ENCODE results near the gene PPP1R3G.
"Not testable (repeated sequence)": the region's sequence is repeated elsewhere in the genome, so short reads cannot be mapped to it uniquely, and the experiment has no call there.

The PPP1R3G gene

DNA sequence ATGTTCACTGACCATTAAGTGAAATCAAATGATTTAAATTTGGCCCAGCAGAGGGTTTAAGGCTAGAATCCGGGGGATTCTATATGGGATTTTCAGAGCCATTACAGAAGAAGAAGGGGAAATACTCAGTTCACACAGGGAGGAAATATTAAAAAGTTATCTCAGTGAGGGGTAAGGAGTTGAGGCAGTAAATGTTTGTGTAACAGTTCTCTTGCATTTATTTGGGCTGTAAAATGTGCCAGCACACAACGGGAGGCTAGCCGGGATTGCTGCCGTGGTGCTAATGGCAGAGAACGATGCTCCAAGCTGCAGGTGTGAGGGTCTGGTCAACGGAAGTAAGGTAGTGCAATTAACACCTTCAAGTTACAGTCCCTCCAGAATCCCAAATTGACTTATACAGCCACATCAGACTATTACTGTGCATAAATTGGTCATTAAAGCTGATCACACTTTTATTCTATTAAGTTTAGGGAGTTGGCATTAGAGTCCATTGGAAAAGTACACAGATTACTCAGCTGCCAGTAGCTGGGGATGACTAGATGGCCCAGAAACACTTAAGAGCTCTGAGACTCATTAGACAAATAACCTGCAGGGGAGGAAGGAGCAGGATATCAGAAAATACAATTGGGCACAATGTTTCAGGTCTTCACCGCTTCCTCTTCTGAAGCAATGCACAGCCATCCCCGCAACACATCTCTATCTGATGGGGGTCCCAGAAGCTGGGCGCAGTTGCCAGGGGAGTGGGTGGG, 31.3 kb downstream of the PPP1R3G start:
- no peak overlapping the region for H3K4me3 ChIP-seq (ENCODE audit: low read depth, low read length)

DNA sequence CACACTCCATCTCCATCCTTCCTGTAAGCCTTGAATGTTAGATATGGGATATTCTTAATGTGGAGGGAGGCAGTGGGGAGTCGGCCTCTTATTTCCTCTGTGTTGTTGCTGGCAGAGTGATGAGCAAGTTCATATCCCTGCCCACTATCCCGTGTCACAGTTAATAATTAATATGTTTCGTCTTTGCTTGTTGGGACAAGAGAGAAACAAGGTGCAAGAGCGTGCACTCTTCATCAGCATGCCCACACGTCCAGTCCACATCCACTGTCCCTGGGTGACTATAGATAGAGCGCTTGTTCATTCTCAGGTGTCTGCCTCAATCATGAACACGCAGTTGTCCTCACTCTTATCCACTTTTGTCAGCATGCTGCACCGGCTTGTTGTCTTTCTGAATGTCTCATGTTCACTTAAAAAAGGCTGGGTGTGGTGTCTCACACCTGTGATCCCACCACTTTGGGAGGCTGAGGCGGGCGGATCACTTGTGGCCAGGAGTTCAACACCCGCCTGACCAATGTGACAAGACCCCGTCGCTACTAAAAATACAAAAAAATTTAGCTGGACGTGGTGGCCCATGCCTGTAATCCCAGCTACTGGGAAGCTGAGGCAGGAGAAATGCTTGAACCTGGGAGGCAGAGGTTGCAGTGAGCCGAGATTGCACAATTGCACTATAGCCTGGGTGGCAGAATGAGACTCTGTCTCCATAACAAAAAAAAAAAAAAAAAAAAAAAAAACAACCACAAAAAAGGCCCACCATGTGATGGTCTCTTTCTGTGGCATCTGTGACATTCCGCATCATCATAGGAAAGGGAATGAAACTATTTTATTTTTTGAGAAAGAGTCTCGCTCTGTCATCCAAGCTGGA, 34.2 kb downstream of the PPP1R3G start:
- H3K4me3 ChIP-seq (ENCODE audit: low read depth, low read length): no peak overlapping the region

DNA sequence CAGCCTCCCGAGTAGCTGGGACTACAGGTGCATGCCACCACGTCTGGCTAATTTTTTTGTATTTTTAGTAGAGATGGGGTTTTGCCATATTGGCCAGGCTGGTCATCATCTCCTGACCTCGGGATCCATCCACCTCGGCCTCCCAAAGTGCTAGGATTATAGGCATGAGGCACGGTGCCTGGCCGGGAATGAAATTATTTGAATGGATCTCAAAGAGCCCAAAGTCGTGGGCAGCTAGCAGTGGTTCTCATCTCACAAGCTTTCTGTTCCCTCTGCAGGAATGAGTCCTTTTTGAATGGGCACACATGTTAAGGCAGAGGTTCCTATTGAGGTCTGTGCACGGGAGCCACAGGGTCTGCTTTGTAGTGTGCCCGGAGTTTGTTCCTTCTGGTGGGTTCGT, 34.9 kb downstream of the PPP1R3G start:
- H3K4me3 ChIP-seq (ENCODE audit: low read depth, low read length): no peak overlapping the region

DNA sequence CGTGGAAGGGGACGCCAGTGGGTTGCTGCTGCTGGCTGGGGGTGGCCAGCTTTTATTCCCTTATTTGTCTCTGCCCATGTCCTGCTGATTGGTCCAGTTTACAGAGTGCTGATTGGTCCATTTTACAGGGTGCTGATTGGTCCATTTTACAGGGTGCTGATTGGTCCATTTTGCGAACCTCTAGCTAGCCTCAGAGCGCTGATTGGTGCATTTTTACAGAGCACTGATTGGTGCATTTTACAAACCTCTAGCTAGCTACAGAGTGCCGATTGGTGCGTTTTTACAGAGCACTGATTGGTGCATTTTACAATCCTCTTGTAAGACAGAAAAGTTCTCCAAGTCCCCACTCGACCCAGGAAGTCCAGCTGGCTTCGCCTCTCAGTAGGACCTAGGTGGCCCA, 35.4 kb downstream of the PPP1R3G start:
- not testable (repeated sequence) for H3K4me3 ChIP-seq (ENCODE audit: low read depth, low read length)

DNA sequence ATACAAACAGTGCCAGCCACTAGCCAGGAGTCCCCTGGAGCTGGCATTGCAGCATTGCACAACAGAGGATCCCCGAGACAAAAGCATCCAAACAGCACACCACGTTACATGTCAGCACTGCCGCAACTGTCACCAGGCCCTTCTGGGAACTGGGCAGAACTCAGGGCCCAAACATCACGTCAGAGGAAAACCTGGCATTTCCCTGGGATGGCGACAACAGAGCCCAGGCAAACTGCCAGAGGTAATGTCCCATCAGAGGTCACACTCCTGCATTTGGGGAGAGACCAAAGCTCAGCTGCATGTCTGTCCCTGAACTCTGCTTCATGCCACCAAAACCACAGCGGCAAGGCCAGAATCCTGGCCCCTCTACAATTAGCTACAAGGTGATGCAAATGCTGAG, 36.3 kb downstream of the PPP1R3G start:
- H3K4me3 ChIP-seq (ENCODE audit: low read depth, low read length): no peak overlapping the region

DNA sequence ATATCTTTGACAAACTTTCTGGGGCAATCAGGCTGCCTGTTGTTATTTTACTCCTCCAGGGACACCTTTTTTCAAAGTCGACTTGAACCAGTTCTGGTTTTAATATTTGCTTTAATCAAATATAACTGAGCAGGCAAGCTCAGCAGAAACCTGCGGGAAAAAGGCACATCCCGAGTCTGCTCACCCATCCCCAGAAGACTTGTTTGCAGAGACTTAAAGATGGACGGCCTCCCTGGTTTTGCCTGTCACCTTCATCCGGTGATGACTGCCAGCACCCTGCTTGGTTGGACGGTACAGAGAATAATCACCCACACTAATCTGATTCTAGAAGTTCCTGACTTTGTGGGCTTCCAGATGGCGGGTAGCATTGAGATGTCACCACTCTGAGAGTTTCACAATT, 36.8 kb downstream of the PPP1R3G start:
- H3K4me3 ChIP-seq (ENCODE audit: low read depth, low read length): no peak overlapping the region

DNA sequence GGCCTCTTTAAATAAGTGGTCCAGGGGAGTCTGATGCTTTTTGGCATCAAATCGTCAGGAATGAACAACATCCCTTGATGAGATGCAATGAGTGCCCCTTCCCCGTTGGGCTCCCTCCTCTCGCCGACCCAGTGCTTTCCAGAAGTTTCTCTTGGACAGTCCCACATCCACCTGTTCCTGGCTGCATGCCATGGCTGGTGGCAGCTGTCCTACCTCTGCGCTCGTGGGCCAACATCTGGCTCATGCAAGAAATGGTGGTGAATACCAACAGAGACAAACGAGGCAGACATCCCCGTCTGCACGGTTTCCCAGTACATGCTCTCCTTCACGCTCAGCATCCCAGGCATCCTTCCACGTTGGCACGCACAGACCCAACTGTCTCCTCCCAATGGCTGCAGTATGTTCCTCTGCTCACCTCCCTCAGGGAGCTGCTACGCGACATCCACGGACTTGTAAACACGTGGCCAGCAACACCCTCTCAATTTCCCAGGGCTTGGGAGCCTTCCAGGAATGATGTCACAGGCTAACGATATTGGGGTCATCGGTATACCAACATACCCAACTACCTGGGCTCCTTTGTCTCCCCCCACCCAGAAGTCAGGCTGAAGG, 37.5 kb downstream of the PPP1R3G start:
- no peak overlapping the region for H3K4me3 ChIP-seq (ENCODE audit: low read depth, low read length)

DNA sequence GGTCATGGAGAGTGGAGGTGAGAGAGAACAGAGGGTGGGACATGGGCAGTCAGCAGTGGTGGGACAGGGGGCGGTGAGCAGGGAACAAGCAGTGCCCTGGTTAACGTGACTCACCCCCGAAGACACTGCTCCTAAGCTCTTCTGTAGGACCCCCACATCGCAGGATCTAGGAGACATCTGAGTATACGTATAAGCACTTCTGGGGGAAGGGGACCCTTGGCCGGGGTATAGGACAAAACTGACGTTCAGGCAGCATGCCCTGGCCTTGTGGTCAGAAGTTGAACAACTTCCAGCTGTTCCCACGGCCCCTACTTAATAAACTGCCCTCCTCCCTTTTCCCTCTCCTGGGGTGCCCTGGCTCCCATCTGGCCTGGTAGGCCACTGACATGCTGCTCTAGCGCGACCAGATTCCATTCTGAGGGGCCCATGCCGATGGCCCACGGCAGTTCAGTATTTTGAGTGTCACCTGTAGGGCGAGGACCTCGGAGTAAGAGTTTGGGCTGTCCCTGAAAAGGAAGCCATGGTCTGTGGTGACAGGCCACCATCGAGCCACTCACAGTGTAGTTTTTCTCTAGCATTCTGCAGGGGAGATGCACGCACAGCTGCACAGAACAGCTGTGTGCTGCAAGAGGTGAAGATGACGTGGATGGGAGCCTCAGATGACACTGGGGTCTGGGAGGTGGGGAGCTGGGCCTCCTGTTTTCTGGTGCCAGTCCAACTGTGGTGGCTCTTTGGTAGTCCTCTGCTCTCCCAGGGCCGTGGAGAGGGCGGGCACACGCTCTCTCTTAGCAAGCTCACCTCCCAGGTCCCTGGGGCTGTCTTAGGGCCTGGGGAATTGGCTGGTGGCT, 38.4 kb downstream of the PPP1R3G start:
- no peak overlapping the region for H3K4me3 ChIP-seq (ENCODE audit: low read depth, low read length)

DNA sequence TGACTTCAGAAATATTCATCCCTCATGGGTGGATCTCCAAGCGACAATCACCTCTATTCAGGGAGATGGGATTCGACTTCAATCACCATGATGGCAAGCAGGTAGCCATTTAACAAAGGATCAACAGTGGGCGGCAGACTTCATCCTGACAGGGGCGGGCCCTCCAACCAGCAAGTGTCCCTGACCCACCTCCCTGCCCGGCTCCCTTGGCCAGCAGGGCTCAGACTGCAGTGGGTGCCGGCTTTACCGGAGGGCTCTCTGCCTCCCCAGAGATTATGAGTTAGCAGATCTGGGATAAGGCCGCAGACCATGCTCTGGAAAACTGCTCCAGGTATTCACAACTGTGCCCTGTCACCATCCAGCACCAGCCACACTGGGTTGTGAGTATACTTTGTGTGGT, 39.4 kb downstream of the PPP1R3G start:
- H3K4me3 ChIP-seq (ENCODE audit: low read depth, low read length): no peak overlapping the region

DNA sequence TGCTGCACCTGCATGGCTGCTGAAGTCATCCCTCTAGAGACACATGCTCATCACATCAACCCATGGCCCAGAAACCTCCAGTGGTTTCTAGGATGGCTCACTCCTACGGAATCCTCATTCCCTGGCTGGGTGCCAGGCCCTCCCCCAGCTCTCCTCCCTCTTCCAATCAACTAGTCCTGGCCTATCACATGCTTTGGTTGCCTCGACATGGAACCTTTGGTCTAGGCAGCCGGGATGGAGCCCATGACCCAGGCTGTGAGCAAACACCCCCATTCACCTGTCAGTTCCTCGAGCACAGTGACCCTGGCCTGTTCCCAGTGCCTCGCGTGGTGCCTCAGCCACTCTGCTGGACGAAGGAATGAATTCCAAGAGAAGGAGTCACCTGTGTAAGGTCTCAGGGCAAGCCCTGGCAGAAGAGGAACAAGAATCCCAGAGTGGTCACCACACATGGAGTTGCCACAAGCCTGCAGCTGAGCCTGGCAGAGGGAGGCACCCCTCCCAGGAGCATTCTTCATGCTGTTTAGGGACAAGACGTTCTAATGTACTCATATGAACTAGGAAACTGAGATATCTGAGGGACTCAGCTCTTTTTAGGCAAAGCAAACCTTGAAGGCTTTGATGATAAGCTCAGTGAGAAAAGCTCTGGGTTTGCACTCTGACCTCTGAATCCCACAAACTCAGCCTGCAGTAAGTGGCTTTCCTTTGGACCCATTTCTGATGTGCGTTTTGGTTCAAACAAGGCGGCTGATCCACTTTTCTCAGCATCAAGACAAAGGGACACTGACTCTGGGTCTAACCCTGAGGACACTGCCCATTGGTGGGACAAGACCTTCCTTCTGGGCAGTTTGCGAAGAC, 40.2 kb downstream of the PPP1R3G start:
- no peak overlapping the region for H3K4me3 ChIP-seq (ENCODE audit: low read depth, low read length)

DNA sequence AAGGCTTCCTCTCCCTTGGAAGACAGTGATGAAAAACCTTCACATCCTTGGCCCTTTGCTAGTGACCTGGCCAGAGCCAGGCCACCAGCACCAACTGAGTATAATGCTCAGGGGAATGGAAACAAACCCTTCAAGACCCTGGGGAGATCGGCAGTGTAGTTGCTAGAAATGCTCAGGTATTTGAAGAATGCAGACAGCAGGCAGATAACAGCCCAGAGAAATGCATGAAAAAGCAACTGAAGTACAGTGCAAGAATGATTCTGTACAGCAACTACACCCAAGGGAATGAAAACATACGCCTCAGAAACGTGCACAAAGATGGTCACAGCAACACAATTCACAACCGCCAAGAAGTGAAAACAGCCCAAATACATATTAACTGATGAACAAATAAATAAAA, 41.1 kb downstream of the PPP1R3G start:
- H3K4me3 ChIP-seq (ENCODE audit: low read depth, low read length): no peak overlapping the region

DNA sequence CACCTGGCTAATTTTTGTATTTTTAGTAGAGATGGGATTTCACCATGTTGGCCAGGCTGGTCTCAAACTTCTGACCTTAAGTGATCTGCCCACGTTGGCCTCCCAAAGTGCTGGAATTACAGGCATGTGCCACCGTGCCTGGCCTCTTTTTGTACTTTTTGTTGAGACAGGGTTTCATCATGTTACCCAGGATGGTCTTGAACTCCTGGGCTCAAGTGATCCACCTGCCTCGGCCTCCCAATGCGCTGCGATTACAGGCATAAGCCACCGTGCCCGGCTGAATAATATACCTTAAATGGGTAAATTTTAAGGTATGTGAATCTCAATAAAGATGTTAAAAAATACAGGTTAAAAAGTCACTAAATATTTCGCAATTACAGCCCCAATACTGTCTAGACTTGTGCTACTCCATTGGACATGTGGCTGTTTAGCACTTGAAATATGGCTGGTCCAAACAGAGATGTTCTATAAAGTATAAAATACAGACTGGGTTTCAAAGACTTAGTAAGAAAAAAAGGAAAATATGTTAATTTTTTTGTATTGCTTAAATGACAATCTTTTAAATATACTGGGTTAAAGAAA, 42.1 kb downstream of the PPP1R3G start:
- H3K4me3 ChIP-seq (ENCODE audit: low read depth, low read length): no peak overlapping the region

DNA sequence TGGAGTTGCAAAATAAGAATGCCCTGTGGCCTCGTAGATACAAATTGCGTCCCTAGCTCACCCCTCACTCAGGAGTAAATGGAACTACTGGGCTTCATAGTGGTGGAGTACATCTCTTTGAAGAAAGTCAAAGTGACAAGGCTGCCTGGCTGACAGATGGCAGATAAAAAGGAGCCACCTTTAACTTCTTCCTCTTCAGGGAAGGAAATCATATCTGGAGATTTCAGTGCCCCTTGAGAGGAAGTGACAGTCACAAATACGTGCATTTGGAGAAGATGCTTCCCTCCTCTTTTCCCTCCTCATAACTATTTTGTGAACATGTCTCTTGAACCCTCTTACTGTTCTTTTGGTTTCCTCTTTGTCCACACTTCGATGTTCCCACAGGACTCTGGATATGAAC, 43.2 kb downstream of the PPP1R3G start:
- no peak overlapping the region for H3K4me3 ChIP-seq (ENCODE audit: low read depth, low read length)

DNA sequence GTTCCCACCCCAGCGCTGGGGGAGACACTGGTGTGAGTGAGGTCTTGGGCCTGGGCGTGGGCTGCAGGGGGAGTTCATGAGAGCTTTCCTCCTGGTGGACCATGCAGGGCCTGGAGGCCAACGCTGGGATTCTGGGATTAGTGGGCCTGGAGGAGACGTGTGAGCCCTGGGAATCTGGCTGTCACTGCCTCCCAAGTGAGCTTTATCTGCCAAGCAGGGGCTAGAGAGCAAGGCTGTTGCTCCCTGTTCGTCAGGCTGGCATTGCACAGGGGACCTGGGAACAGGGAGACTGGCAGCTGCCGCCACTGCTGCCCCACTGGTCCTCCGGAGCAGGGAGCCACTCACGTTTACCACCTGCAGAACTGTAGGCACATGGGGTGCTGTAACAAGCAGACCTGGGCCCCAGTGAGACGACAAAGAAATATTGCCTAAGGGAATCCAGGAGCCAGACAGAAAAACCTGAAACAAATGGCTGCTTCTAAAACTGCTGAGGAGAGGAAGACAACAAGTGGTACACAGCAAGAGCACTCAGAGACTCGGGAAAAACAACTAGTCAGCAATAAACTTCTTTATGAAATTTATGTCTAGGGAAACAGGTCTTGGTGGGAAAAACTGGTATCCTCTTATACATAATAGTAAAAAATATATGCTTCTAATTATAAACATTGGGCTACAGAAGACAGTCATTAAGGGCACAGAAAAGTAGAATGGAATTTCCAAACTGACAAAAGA, 45.2 kb downstream of the PPP1R3G start:
- no peak overlapping the region for H3K4me3 ChIP-seq (ENCODE audit: low read depth, low read length)

DNA sequence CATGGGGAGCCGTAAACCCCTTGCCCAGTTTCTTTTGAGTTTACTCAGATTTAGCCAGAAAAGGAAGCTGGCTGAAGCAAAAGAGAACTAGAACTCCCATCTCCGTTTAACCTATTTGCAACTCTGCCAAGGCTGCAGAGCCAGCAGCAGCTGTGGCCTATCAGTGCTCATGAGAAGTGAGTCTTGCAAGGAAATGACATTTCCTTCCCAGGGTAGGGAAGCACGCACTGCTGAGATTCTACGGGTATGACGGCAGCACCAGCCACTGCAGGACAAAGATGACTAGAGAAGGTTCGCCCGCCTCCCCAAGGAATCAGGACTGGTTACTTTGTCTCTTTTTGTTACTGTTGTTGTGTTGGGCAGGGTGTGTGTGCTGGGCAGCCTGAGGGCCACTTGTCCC, 47.6 kb downstream of the PPP1R3G start:
- H3K4me3 ChIP-seq (ENCODE audit: low read depth, low read length): no peak overlapping the region

DNA sequence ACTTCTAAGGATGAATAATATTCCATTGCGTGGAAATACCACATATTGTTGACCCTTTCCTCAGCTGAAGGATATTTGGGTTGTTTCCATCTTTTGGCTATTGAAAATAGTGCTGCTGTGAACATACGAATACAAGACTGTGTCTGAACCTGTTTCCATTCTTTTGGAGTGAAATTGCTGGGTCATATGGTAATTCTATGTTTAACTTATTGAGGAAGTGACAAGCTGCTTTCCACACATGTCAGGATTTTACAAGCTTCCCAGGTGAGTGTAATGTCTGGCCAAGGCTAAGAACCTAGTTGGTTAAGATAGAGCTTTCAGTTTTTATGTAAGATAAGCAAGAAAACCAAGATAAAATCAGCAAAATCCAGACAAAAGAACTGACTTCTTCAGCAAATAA, 48.8 kb downstream of the PPP1R3G start:
- H3K4me3 ChIP-seq (ENCODE audit: low read depth, low read length): no peak overlapping the region

DNA sequence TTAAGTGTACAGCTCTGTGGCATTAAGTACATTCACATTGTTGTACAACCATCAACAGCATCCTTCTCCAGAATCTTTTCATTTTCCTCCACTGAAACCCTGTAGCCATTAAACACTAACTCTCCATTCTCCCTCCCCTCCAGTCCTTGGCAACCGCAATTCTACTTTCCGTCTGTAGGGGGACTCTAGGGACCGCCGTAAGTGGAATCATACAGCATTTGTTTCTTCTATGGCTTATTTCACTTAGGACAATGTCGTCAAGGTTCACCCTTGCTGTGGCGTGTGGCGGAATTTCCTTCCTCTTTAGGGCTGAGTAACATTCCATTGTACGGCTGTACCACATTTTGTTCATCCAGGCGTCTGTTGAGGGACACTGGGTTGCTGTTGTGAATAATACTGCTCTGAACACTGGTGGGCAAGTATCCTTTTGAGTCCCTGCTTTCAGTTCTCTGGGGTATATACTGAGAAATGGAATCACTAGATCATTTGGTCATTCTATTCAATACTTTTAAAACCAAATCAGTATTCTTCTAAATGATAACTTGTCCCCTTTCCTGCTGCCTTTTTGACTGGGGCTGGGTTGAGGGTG, 50.7 kb downstream of the PPP1R3G start:
- H3K4me3 ChIP-seq (ENCODE audit: low read depth, low read length): no peak overlapping the region

DNA sequence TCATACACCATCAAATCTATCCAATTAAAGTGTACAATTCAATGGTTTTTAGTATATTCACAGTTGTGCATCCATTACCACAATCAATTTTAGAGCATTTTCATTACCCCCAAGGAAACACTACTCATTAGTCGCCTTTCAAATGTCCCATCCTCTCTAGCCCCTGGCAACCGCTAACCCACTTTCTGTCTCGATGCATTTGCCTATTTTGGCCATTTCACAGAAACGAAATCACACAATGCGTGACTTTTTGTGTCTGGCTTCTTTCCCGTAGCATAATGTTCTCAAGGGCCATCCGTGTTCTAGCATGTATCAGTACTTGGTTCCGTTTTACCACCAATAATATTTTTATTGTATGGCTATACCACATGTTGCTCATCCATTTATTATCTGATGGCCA, 51.7 kb downstream of the PPP1R3G start:
- H3K4me3 ChIP-seq (ENCODE audit: low read depth, low read length): no peak overlapping the region

Measured in iPS-11a (cell line).